Thymus (tissue), 11 donors: Measurements from ENCODE around the gene NR6A1. TPM values are rescaled to one million over a fixed set of nuclear protein-coding genes. Genes with fewer than 3 reads are reported as not detected.
"Not testable (repeated sequence)": the region's sequence is repeated elsewhere in the genome, so short reads cannot be mapped to it uniquely, and the experiment has no call there.

Experiments used
- DNase-seq, 9 donors: peaks; one replicate each; pipeline ENCODE4 v3.0.0-alpha.2; 2013; ENCODE audit warnings: low spot score in 9 of 9, low read depth in 6 of 9, missing footprints in 1 of 9
- H3K27ac ChIP-seq, 2 donors: one replicate each; pipeline ENCODE4 v1.5.1; 2013; ENCODE audit warnings: control low read depth in 1 of 2, low read depth in 1 of 2, low read length in 1 of 2, mild to moderate bottlenecking in 1 of 2, moderate library complexity in 1 of 2
- H3K27me3 ChIP-seq, 2 donors: one replicate each; pipeline ENCODE4 v1.5.1; 2013; ENCODE audit warnings: low read length in 1 of 2; ENCODE audit not compliant: control insufficient read depth in 2 of 2, insufficient read depth in 1 of 2
- H3K36me3 ChIP-seq, 2 donors: one replicate each; pipeline ENCODE4 v1.5.1; 2013; ENCODE audit warnings: low read length in 1 of 2, mild to moderate bottlenecking in 1 of 2, moderate library complexity in 1 of 2; ENCODE audit not compliant: control insufficient read depth in 2 of 2, insufficient read depth in 2 of 2
- H3K4me1 ChIP-seq, 2 donors: one replicate each; pipeline ENCODE4 v1.5.1; 2013; ENCODE audit warnings: low read length in 2 of 2; ENCODE audit not compliant: control insufficient read depth in 2 of 2, insufficient read depth in 2 of 2
- H3K4me3 ChIP-seq, 2 donors: one replicate each; pipeline ENCODE4 v1.5.1; 2013; ENCODE audit warnings: low read length in 2 of 2, control low read depth in 1 of 2, mild to moderate bottlenecking in 1 of 2
- H3K9me3 ChIP-seq, 2 donors: one replicate each; pipeline ENCODE4 v1.5.1; 2013; ENCODE audit warnings: low read length in 1 of 2, mild to moderate bottlenecking in 1 of 2; ENCODE audit not compliant: control insufficient read depth in 2 of 2, insufficient read depth in 1 of 2
- WGBS: extraction: QIAGEN DNeasy Blood & Tissue Kit; methylation state at CpG from one replicate; pipeline ENCODE4 v1.1.7; 2013; 5-methylcytosine and 5-hydroxymethylcytosine counted together
- polyA plus RNA-seq: library from polyadenylated mRNA; stranded (reverse); fragments of 200-250 nt; gene quantifications from one replicate; pipeline ENCODE4 v1.2.3, GENCODE V29; 2013
- total RNA-seq: library from RNA; stranded (reverse); fragments of 120-200 nt; gene quantifications from one replicate; pipeline ENCODE4 v1.2.4, GENCODE V29; 2013
- donor health status: healthy.

NR6A1 gene
- total and polyA plus RNA-seq, 2 donors: 0.47 to 0.52 TPM

- Histone ChIP-seq H3K36me3 (no peaks in the 10 kb centered on the region), H3K27me3 (no peaks in the 10 kb centered on the region), H3K4me1 (no peaks in the 10 kb centered on the region), H3K27ac (no peak overlapping the region), H3K9me3 (no peaks in the 10 kb centered on the region), H3K4me3 (no peak overlapping the region)
- DNase-seq: no peak
- 95% methylated on average over 5 of the region's 5 CpGs for WGBS
These were observed 27.3 kb downstream of the NR6A1 start for GRCh38 chr9:124743686-124744348.

GRCh38 chr9:124742940-124743339 lies 28.2 kb downstream of the NR6A1 start:
- no peaks in the 10 kb centered on the region for H3K27me3 ChIP-seq
- no peak overlapping the region for H3K27ac ChIP-seq
- H3K36me3 ChIP-seq: no peaks in the 10 kb centered on the region
- no peaks in the 10 kb centered on the region for H3K9me3 ChIP-seq
- no peak for DNase-seq
- no peak overlapping the region for H3K4me3 ChIP-seq
- H3K4me1 ChIP-seq: no peaks in the 10 kb centered on the region

GRCh38 chr9:124741662-124742061 lies 29.4 kb downstream of the NR6A1 start:
- 92% methylated on average over 4 of the region's 4 CpGs for WGBS
- Histone ChIP-seq H3K36me3 (no peaks in the 10 kb centered on the region), H3K27ac (no peak overlapping the region), H3K9me3 (no peaks in the 10 kb centered on the region), H3K4me3 (no peak overlapping the region), H3K4me1 (no peaks in the 10 kb centered on the region), H3K27me3 (no peaks in the 10 kb centered on the region)
- DNase-seq: no peak

GRCh38 chr9:124741149-124741548 lies 30.0 kb downstream of the NR6A1 start:
- H3K27me3 ChIP-seq: no peaks in the 10 kb centered on the region
- H3K4me1 ChIP-seq: no peaks in the 10 kb centered on the region
- no peak for DNase-seq
- H3K36me3 ChIP-seq: no peaks in the 10 kb centered on the region
- 96% methylated on average over 4 of the region's 4 CpGs for WGBS
- no peak overlapping the region for H3K4me3 ChIP-seq
- H3K27ac ChIP-seq: no peak overlapping the region
- no peaks in the 10 kb centered on the region for H3K9me3 ChIP-seq

GRCh38 chr9:124739360-124739759 lies 31.8 kb downstream of the NR6A1 start:
- no peak for DNase-seq
- Histone ChIP-seq H3K27me3 (no peaks in the 10 kb centered on the region), H3K4me1 (no peaks in the 10 kb centered on the region), H3K9me3 (no peaks in the 10 kb centered on the region), H3K36me3 (no peaks in the 10 kb centered on the region), H3K27ac (no peak overlapping the region), H3K4me3 (no peak overlapping the region)
- 95% methylated on average over 2 of the region's 2 CpGs for WGBS

- not testable (repeated sequence) for H3K27ac ChIP-seq, H3K27me3 ChIP-seq, H3K4me3 ChIP-seq, H3K9me3 ChIP-seq, DNase-seq, H3K36me3 ChIP-seq, H3K4me1 ChIP-seq
- WGBS: 97% methylated on average over 7 of the region's 7 CpGs
These were observed 33.0 kb downstream of the NR6A1 start for GRCh38 chr9:124738075-124738474.

- Histone ChIP-seq H3K4me3 (no peak overlapping the region), H3K36me3 (no peaks in the 10 kb centered on the region), H3K4me1 (no peaks in the 10 kb centered on the region), H3K9me3 (no peaks in the 10 kb centered on the region), H3K27me3 (no peaks in the 10 kb centered on the region), H3K27ac (no peak overlapping the region)
- DNase-seq: no peak
These were observed 36.0 kb downstream of the NR6A1 start for GRCh38 chr9:124735121-124735520.

- not testable (repeated sequence) for H3K27ac ChIP-seq, H3K36me3 ChIP-seq, H3K4me3 ChIP-seq, H3K27me3 ChIP-seq, DNase-seq, H3K9me3 ChIP-seq, H3K4me1 ChIP-seq
- 94% methylated on average over 7 of the region's 7 CpGs for WGBS
These were observed 36.4 kb downstream of the NR6A1 start for GRCh38 chr9:124734741-124735083.

- H3K27me3 ChIP-seq: no peaks in the 10 kb centered on the region
- DNase-seq: peak in 2 of 9 donors; percentile 13 to 28
- no peaks in the 10 kb centered on the region for H3K4me1 ChIP-seq
- H3K9me3 ChIP-seq: no peaks in the 10 kb centered on the region
- no peak overlapping the region for H3K4me3 ChIP-seq
- no peaks in the 10 kb centered on the region for H3K36me3 ChIP-seq
- 72% methylated on average over 14 of the region's 14 CpGs for WGBS
- no peak overlapping the region for H3K27ac ChIP-seq
These were observed 37.0 kb downstream of the NR6A1 start for GRCh38 chr9:124733964-124734740.
